ENCODE results near the gene RNF130.

The RNF130 gene

DNA sequence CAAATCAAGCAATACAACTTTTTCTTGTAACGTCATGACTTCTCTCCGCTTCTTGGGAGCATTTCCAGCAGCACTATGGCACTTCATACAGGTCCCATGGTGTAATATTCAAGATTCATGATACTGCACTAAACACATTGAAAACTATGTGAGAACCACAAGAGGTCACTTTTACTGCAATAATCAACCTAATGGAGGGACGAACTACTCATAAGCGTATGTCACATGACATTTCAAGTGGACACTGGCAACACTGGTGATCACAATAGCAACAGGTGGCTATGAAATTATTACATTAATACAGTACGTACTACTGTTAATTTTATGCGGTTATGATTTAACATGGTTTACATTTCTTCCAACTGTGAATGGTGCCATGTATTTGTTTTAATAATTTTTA is 85.2 kb downstream of the RNF130 start:
- Histone ChIP-seq H3K9ac (ENCODE audit: low read depth, low read length, poor library complexity) (no peak overlapping the region), H3K9me3 (replicated peaks in 1 of 2; ENCODE audit: control insufficient read depth in 2 of 2, insufficient read depth in 1 of 2, low read depth in 1 of 2, low read length in 2 of 2) (peaks cover 0 to 14% of the 10 kb centered on the region in 2 donors), H3K14ac (ENCODE audit: low read length) (no peak overlapping the region), H3K36me3 (replicated peaks in 1 of 2; ENCODE audit: control insufficient read depth in 2 of 2, insufficient read depth in 2 of 2, low read length in 2 of 2) (peaks cover 0 to 64% of the 10 kb centered on the region in 2 donors), H3K4me1 (ENCODE audit: control insufficient read depth in 2 of 2, insufficient read depth in 1 of 2, low read depth in 1 of 2, low read length in 2 of 2) (no peaks in the 10 kb centered on the region), H4K8ac (ENCODE audit: low read depth, low read length) (no peak overlapping the region), H3K23ac (ENCODE audit: low read depth, low read length, poor library complexity) (no peak overlapping the region), H3K27me3 (ENCODE audit: control insufficient read depth in 3 of 3, insufficient read depth in 3 of 3, low read depth in 1 of 3, low read length in 3 of 3) (no peaks in the 10 kb centered on the region), H2AK5ac (ENCODE audit: low read depth, low read length) (no peak overlapping the region), H3K18ac (ENCODE audit: low read length) (no peak overlapping the region), H2BK15ac (ENCODE audit: low read length) (no peak overlapping the region), H2BK12ac (ENCODE audit: low read length) (no peak overlapping the region), H3K27ac (replicated peaks; ENCODE audit: low read length) (no peak overlapping the region), H3K4me3 (ENCODE audit: low read length in 2 of 2) (no peak overlapping the region), H3K4ac (ENCODE audit: low read length) (no peak overlapping the region), H2BK5ac (ENCODE audit: low read length) (no peak overlapping the region), H3K4me2 (ENCODE audit: insufficient read depth, low read length, poor library complexity, severe bottlenecking) (no peak overlapping the region), H2BK120ac (ENCODE audit: low read depth, low read length) (no peak overlapping the region), H4K91ac (ENCODE audit: low read depth, low read length, poor library complexity) (no peak overlapping the region), H3K79me1 (ENCODE audit: low read depth, low read length) (no peaks in the 10 kb centered on the region), H2AFZ (ENCODE audit: low read length) (no peak overlapping the region)
- no peak for DNase-seq (ENCODE audit: low spot score)
- WGBS, 2 donors (ENCODE audit: extremely low coverage in 2 of 2, insufficient read length in 2 of 2, insufficient replicate concordance in 1 of 2) = no CpG with 5 or more reads among the region's 6 CpGs

DNA sequence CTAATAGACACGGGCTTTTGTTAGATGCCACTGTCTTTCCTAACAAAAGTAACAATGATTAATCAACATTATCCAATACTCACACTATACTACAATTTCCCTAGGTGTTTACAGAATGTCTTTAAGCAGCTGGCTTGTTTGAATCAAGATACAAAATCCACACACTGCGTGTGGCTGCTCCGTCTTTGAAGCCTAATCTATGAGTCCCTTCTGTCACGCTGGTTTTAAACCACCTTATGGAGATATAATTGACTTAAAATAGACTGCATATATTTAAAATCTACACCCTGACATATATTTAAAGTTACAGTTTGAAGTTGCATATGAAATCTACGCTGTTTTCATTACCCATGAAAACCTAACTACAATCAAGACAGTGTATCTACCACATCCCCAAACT is 89.9 kb downstream of the RNF130 start:
- no peaks in the 10 kb centered on the region for H3K27me3 ChIP-seq (ENCODE audit: control insufficient read depth in 3 of 3, insufficient read depth in 3 of 3, low read depth in 1 of 3, low read length in 3 of 3)
- no CpG with 5 or more reads among the region's 5 CpGs for WGBS, 2 donors (ENCODE audit: extremely low coverage in 2 of 2, insufficient read length in 2 of 2, insufficient replicate concordance in 1 of 2)

DNA sequence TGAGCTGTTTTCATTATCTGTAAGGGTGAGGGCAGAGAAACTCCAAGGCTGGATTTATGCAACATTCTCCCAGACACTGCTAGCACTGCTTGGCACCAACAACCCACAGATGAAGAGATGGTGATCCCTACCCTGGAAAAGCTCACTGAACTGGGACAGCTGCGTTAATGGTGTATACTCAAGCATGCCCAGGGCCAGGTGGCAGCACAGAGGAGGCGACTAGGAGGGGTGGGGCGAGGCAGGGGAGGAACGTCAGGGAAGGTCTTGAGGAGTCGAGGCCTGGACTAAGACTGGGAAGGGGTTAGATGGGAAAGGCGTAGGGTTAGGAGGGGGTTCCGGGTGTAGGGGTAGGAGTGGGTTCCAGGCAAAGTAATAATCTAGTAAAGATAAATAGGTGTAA is 90.8 kb downstream of the RNF130 start:
- Histone ChIP-seq H3K9me3 (replicated peaks in 1 of 2; ENCODE audit: control insufficient read depth in 2 of 2, insufficient read depth in 1 of 2, low read depth in 1 of 2, low read length in 2 of 2) (no peaks in the 10 kb centered on the region), H3K4ac (ENCODE audit: low read length) (no peak overlapping the region), H3K18ac (ENCODE audit: low read length) (no peak overlapping the region), H4K91ac (ENCODE audit: low read depth, low read length, poor library complexity) (no peak overlapping the region), H2BK120ac (ENCODE audit: low read depth, low read length) (no peak overlapping the region), H3K79me1 (ENCODE audit: low read depth, low read length) (no peaks in the 10 kb centered on the region), H2AFZ (ENCODE audit: low read length) (no peak overlapping the region), H2BK12ac (ENCODE audit: low read length) (no peak overlapping the region), H2AK5ac (ENCODE audit: low read depth, low read length) (no peak overlapping the region), H2BK15ac (ENCODE audit: low read length) (no peak overlapping the region), H3K27me3 (ENCODE audit: control insufficient read depth in 3 of 3, insufficient read depth in 3 of 3, low read depth in 1 of 3, low read length in 3 of 3) (no peaks in the 10 kb centered on the region), H3K9ac (ENCODE audit: low read depth, low read length, poor library complexity) (no peak overlapping the region), H3K14ac (ENCODE audit: low read length) (no peak overlapping the region), H3K27ac (replicated peaks; ENCODE audit: low read length) (no peak overlapping the region), H3K4me3 (ENCODE audit: low read length in 2 of 2) (no peak overlapping the region), H3K23ac (ENCODE audit: low read depth, low read length, poor library complexity) (no peak overlapping the region), H3K4me1 (ENCODE audit: control insufficient read depth in 2 of 2, insufficient read depth in 1 of 2, low read depth in 1 of 2, low read length in 2 of 2) (no peaks in the 10 kb centered on the region), H2BK5ac (ENCODE audit: low read length) (no peak overlapping the region), H3K36me3 (replicated peaks in 1 of 2; ENCODE audit: control insufficient read depth in 2 of 2, insufficient read depth in 2 of 2, low read length in 2 of 2) (peaks cover 28 to 88% of the 10 kb centered on the region in 2 donors), H3K4me2 (ENCODE audit: insufficient read depth, low read length, poor library complexity, severe bottlenecking) (no peak overlapping the region), H4K8ac (ENCODE audit: low read depth, low read length) (no peak overlapping the region)
- no peak for DNase-seq (ENCODE audit: low spot score)
- 100% methylated on average over 2 of the region's 7 CpGs; no CpG with 5 or more reads in 1 of the 2 donors for WGBS, 2 donors (ENCODE audit: extremely low coverage in 2 of 2, insufficient read length in 2 of 2, insufficient replicate concordance in 1 of 2)

More for the DNA sequence above, 89.9 kb downstream of the RNF130 start:
- no peak overlapping the region for H3K23ac ChIP-seq (ENCODE audit: low read depth, low read length, poor library complexity)
- H3K79me1 ChIP-seq (ENCODE audit: low read depth, low read length) = no peaks in the 10 kb centered on the region
- H3K4me2 ChIP-seq (ENCODE audit: insufficient read depth, low read length, poor library complexity, severe bottlenecking) = no peak overlapping the region
- H3K14ac ChIP-seq (ENCODE audit: low read length) = no peak overlapping the region
- H4K91ac ChIP-seq (ENCODE audit: low read depth, low read length, poor library complexity) = no peak overlapping the region
- H2BK12ac ChIP-seq (ENCODE audit: low read length) = no peak overlapping the region
- H3K4ac ChIP-seq (ENCODE audit: low read length) = no peak overlapping the region
- H3K9ac ChIP-seq (ENCODE audit: low read depth, low read length, poor library complexity) = no peak overlapping the region
- H2BK5ac ChIP-seq (ENCODE audit: low read length) = no peak overlapping the region
- no peak overlapping the region for H2AFZ ChIP-seq (ENCODE audit: low read length)
- no peak overlapping the region for H3K18ac ChIP-seq (ENCODE audit: low read length)
- H3K36me3 ChIP-seq (replicated peaks in 1 of 2; ENCODE audit: control insufficient read depth in 2 of 2, insufficient read depth in 2 of 2, low read length in 2 of 2) = peaks cover 25 to 79% of the 10 kb centered on the region in 2 donors
- no peak overlapping the region for H2BK15ac ChIP-seq (ENCODE audit: low read length)
- no peak overlapping the region for H2AK5ac ChIP-seq (ENCODE audit: low read depth, low read length)
- DNase-seq (ENCODE audit: low spot score) = no peak
- no peak overlapping the region for H3K27ac ChIP-seq (replicated peaks; ENCODE audit: low read length)
- H2BK120ac ChIP-seq (ENCODE audit: low read depth, low read length) = no peak overlapping the region
- H3K4me3 ChIP-seq (ENCODE audit: low read length in 2 of 2) = no peak overlapping the region
- H3K9me3 ChIP-seq (replicated peaks in 1 of 2; ENCODE audit: control insufficient read depth in 2 of 2, insufficient read depth in 1 of 2, low read depth in 1 of 2, low read length in 2 of 2) = no peaks in the 10 kb centered on the region
- H4K8ac ChIP-seq (ENCODE audit: low read depth, low read length) = no peak overlapping the region
- H3K4me1 ChIP-seq (ENCODE audit: control insufficient read depth in 2 of 2, insufficient read depth in 1 of 2, low read depth in 1 of 2, low read length in 2 of 2) = no peaks in the 10 kb centered on the region

DNA sequence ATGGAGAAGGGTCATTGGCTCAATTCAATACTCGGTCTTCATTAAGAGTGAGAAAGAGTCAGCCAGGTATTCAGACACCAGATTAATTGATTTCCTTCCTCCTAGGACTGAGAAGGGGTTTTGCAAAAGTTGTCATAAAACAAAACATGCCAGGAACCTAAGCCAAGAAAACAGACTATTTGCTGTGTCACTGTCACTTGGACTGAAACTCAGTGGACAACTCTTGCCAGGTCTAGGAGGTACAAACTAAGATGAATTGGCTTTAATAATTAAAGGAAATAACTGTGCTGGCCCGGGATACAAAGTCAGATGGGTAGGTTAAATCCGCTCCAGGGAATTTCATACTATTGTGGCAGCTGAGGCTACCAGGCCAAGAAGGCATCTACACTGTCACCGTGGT is 92.8 kb downstream of the RNF130 start:
- Histone ChIP-seq H4K91ac (ENCODE audit: low read depth, low read length, poor library complexity) (no peak overlapping the region), H2BK12ac (ENCODE audit: low read length) (no peak overlapping the region), H3K23ac (ENCODE audit: low read depth, low read length, poor library complexity) (no peak overlapping the region), H3K9me3 (replicated peaks in 1 of 2; ENCODE audit: control insufficient read depth in 2 of 2, insufficient read depth in 1 of 2, low read depth in 1 of 2, low read length in 2 of 2) (no peaks in the 10 kb centered on the region), H2AFZ (ENCODE audit: low read length) (no peak overlapping the region), H3K18ac (ENCODE audit: low read length) (no peak overlapping the region), H3K79me1 (ENCODE audit: low read depth, low read length) (peaks cover 3% of the 10 kb centered on the region), H3K4me1 (ENCODE audit: control insufficient read depth in 2 of 2, insufficient read depth in 1 of 2, low read depth in 1 of 2, low read length in 2 of 2) (peaks cover 0 to 7% of the 10 kb centered on the region in 2 donors), H3K14ac (ENCODE audit: low read length) (no peak overlapping the region), H3K27me3 (ENCODE audit: control insufficient read depth in 3 of 3, insufficient read depth in 3 of 3, low read depth in 1 of 3, low read length in 3 of 3) (no peaks in the 10 kb centered on the region), H3K4me2 (ENCODE audit: insufficient read depth, low read length, poor library complexity, severe bottlenecking) (no peak overlapping the region), H3K27ac (replicated peaks; ENCODE audit: low read length) (no peak overlapping the region), H2BK15ac (ENCODE audit: low read length) (no peak overlapping the region), H4K8ac (ENCODE audit: low read depth, low read length) (no peak overlapping the region), H2BK5ac (ENCODE audit: low read length) (no peak overlapping the region), H3K4ac (ENCODE audit: low read length) (no peak overlapping the region), H3K9ac (ENCODE audit: low read depth, low read length, poor library complexity) (no peak overlapping the region), H3K4me3 (ENCODE audit: low read length in 2 of 2) (no peak overlapping the region), H2AK5ac (ENCODE audit: low read depth, low read length) (no peak overlapping the region), H2BK120ac (ENCODE audit: low read depth, low read length) (no peak overlapping the region), H3K36me3 (replicated peaks in 1 of 2; ENCODE audit: control insufficient read depth in 2 of 2, insufficient read depth in 2 of 2, low read length in 2 of 2) (peaks cover 43 to 95% of the 10 kb centered on the region in 2 donors)
- no peak for DNase-seq (ENCODE audit: low spot score)
- WGBS, 2 donors (ENCODE audit: extremely low coverage in 2 of 2, insufficient read length in 2 of 2, insufficient replicate concordance in 1 of 2) = no CpG with 5 or more reads among the region's 4 CpGs
